MM.1S (cell line): ENCODE measurements around the gene MAD1L1.

Experiments
- DNase-seq: peaks from one replicate; pipeline ENCODE4 v3.0.0-alpha.2; 2015
- H2AFZ ChIP-seq: fragments of 300-600 bp; sonication (generic); 2 replicates; pipeline ENCODE4 v1.6.0; 2016; ENCODE audit warnings: antibody characterized with exemption, low read length
- H3F3A ChIP-seq: fragments of 300-600 bp; sonication (generic); 2 replicates; pipeline ENCODE4 v1.6.1; 2016; ENCODE audit warnings: mild to moderate bottlenecking, antibody characterized with exemption, low read length, moderate library complexity, mixed read lengths; ENCODE audit not compliant: insufficient read depth
- H3K27ac ChIP-seq: fragments of 300-600 bp; sonication (generic); 2 replicates; pipeline ENCODE4 v1.5.1; 2016; ENCODE audit warnings: mild to moderate bottlenecking, low read length
- H3K27me3 ChIP-seq: fragments of 300-600 bp; sonication (generic); replicated peaks from 2 replicates; pipeline ENCODE4 v1.6.0; 2016; ENCODE audit warnings: low read length; ENCODE audit not compliant: insufficient read depth
- H3K36me3 ChIP-seq: fragments of 300-600 bp; sonication (generic); replicated peaks from 2 replicates; pipeline ENCODE4 v1.6.1; 2016; ENCODE audit warnings: mild to moderate bottlenecking, low read length, mixed read lengths; ENCODE audit not compliant: insufficient read depth
- H3K4me1 ChIP-seq: fragments of 300-600 bp; sonication (generic); 2 replicates; pipeline ENCODE4 v1.6.1; 2016; ENCODE audit warnings: low read length, mixed read lengths
- H3K4me2 ChIP-seq: fragments of 300-600 bp; sonication (generic); 2 replicates; pipeline ENCODE4 v1.6.0; 2016; ENCODE audit warnings: low read depth, low read length
- H3K4me3 ChIP-seq: fragments of 300-600 bp; sonication (generic); 2 replicates; pipeline ENCODE4 v1.5.1; 2016; ENCODE audit warnings: low read length, mixed read lengths
- H3K79me2 ChIP-seq: fragments of 300-600 bp; sonication (generic); 2 replicates; pipeline ENCODE4 v1.6.1; 2016; ENCODE audit warnings: mixed run types, low read length, mixed read lengths
- H3K9ac ChIP-seq: fragments of 300-600 bp; sonication (generic); 2 replicates; pipeline ENCODE4 v1.6.1; 2016; ENCODE audit warnings: low read length, mixed read lengths
- H3K9me2 ChIP-seq: fragments of 300-600 bp; sonication (generic); replicated peaks from 2 replicates; pipeline ENCODE4 v1.6.1; 2016; ENCODE audit warnings: mild to moderate bottlenecking, low read length, mixed read lengths; ENCODE audit not compliant: insufficient read depth
- H3K9me3 ChIP-seq: fragments of 300-600 bp; sonication (generic); replicated peaks from 2 replicates; pipeline ENCODE4 v1.6.1; 2016; ENCODE audit warnings: mild to moderate bottlenecking, low read length, mixed read lengths; ENCODE audit not compliant: insufficient read depth
- H4K20me1 ChIP-seq: fragments of 300-600 bp; sonication (generic); 2 replicates; pipeline ENCODE4 v1.6.1; 2016; ENCODE audit warnings: mild to moderate bottlenecking, low read length, moderate library complexity, mixed read lengths; ENCODE audit not compliant: insufficient read depth
- CTCF ChIP-seq: fragments of 300-600 bp; sonication (generic); IDR thresholded peaks from 2 replicates; pipeline ENCODE4 v1.5.1; 2016; ENCODE audit warnings: antibody characterized with exemption, low read length, mixed read lengths
- EZH2 ChIP-seq: fragments of 300-600 bp; sonication (generic); optimal IDR thresholded peaks from 2 replicates; pipeline ENCODE3; 2017; ENCODE audit warnings: low read depth, mild to moderate bottlenecking, antibody characterized with exemption, low read length, mixed read lengths
- EZH2phosphoT487 ChIP-seq: fragments of 300-600 bp; sonication (generic); IDR thresholded peaks from 2 replicates; pipeline ENCODE4 v1.6.1; 2018; ENCODE audit warnings: antibody characterized with exemption, low read length

The MAD1L1 gene

GRCh38 chr7:2202901-2203765 lies 29.6 kb downstream of the MAD1L1 start:
- Histone ChIP-seq H3K9me3 (no peaks in the 10 kb centered on the region), H3K4me3 (no peak overlapping the region), H3K9me2 (no peaks in the 10 kb centered on the region), H3K9ac (no peak overlapping the region), H3K4me2 (no peak overlapping the region), H3K4me1 (no peaks in the 10 kb centered on the region), H3F3A (no peaks in the 10 kb centered on the region), H3K36me3 (no peaks in the 10 kb centered on the region), H3K27ac (no peak overlapping the region), H4K20me1 (no peaks in the 10 kb centered on the region), H3K27me3 (no peaks in the 10 kb centered on the region), H2AFZ (no peak overlapping the region), H3K79me2 (no peaks in the 10 kb centered on the region)
- no peak for DNase-seq
- TF ChIP-seq EZH2: no peak
- TF ChIP-seq EZH2phosphoT487: no peak
- TF ChIP-seq CTCF: no peak

- Histone ChIP-seq H2AFZ (no peak overlapping the region), H3K27me3 (no peaks in the 10 kb centered on the region), H3K4me2 (no peak overlapping the region), H3K4me3 (no peak overlapping the region), H3K9me2 (no peaks in the 10 kb centered on the region), H3K79me2 (no peaks in the 10 kb centered on the region), H3F3A (no peaks in the 10 kb centered on the region), H3K36me3 (no peaks in the 10 kb centered on the region), H4K20me1 (no peaks in the 10 kb centered on the region), H3K9me3 (no peaks in the 10 kb centered on the region), H3K9ac (no peak overlapping the region), H3K27ac (no peak overlapping the region), H3K4me1 (no peaks in the 10 kb centered on the region)
- TF ChIP-seq EZH2 (no peak), EZH2phosphoT487 (no peak), CTCF (no peak)
- DNase-seq: no peak
Measured at GRCh38 chr7:2202361-2202761, 30.4 kb downstream of the MAD1L1 start.

GRCh38 chr7:2201686-2202360 lies 30.9 kb downstream of the MAD1L1 start:
- no peak for TF ChIP-seq EZH2
- no peak for TF ChIP-seq CTCF
- TF ChIP-seq EZH2phosphoT487: no peak
- Histone ChIP-seq H3K9ac (no peak overlapping the region), H3K9me2 (no peaks in the 10 kb centered on the region), H3K4me2 (no peak overlapping the region), H4K20me1 (no peaks in the 10 kb centered on the region), H2AFZ (no peak overlapping the region), H3K9me3 (no peaks in the 10 kb centered on the region), H3F3A (no peaks in the 10 kb centered on the region), H3K4me1 (no peaks in the 10 kb centered on the region), H3K36me3 (no peaks in the 10 kb centered on the region), H3K4me3 (no peak overlapping the region), H3K27ac (no peak overlapping the region), H3K79me2 (no peaks in the 10 kb centered on the region), H3K27me3 (no peaks in the 10 kb centered on the region)
- DNase-seq: no peak
